A549 treated with AZD9567 at 1 μM for 4 hours (cell line): ENCODE measurements around the gene LGSN. TPM values are rescaled to one million over a fixed set of nuclear protein-coding genes. Genes with fewer than 3 reads are reported as not detected.

Source experiments
- total RNA-seq: library from RNA; stranded (reverse); fragments of 200-300 nt; extraction: Qiagen RNA extraction; gene quantifications from 5 replicates; pipeline ENCODE4 v1.2.3, GENCODE V29; 2022; ENCODE audit not compliant: insufficient read depth

LGSN gene
- 2.5 to 7.3 TPM (median 3.0 TPM) in 5 replicates for total RNA-seq

GRCh38 chr6:63319939-63320338, at the start of gene LGSN:
LGSN (minus strand) TSS chr6:63319983; CDS start chr6:63319943, 40 bp downstream.

Other genes with a start within 250 kb of the LGSN start
- gene FKBP1C, start 108.5 kb downstream of the LGSN start, total RNA-seq, result 1.7 to 2.2 TPM (median 2.0 TPM) in 5 replicates